ENCODE data around the gene PLA2G6.
A peak's percentile ranks its signal among the peaks of the same experiment; 100 is the strongest.

The PLA2G6 gene

GRCh38 chr22:38228326-38228872 is 46.8 kb upstream of the PLA2G6 start:
- Histone ChIP-seq H3K27me3 (ENCODE audit: insufficient read depth, poor library complexity, severe bottlenecking) (no peaks in the 10 kb centered on the region), H3K9me3 (ENCODE audit: severe bottlenecking) (no peaks in the 10 kb centered on the region), H3K4me1 (ENCODE audit: insufficient read depth, poor library complexity, severe bottlenecking) (peaks cover 17% of the 10 kb centered on the region), H3K27ac (ENCODE audit: poor library complexity, severe bottlenecking) (peak overlapping the region; percentile 94), H3K4me3 (ENCODE audit: severe bottlenecking) (no peak overlapping the region), H3K36me3 (ENCODE audit: low read depth) (peaks cover 68% of the 10 kb centered on the region)
- no peak for TF ChIP-seq CTCF (IDR thresholded peaks at IDR 0.05; ENCODE audit: poor library complexity, severe bottlenecking)
- no peak for DNase-seq (ENCODE audit: low spot score)
- no peak; the same call in 1 of the 3 replicates for ATAC-seq (ENCODE audit: low read depth)

GRCh38 chr22:38226853-38227649 is 45.4 kb upstream of the PLA2G6 start:
- no peak for TF ChIP-seq CTCF (IDR thresholded peaks at IDR 0.05; ENCODE audit: poor library complexity, severe bottlenecking)
- ATAC-seq (ENCODE audit: low read depth) (no peak), DNase-seq (ENCODE audit: low spot score) (peak; percentile 63)
- H3K4me1 ChIP-seq (ENCODE audit: insufficient read depth, poor library complexity, severe bottlenecking): peaks cover 28% of the 10 kb centered on the region
- H3K4me3 ChIP-seq (ENCODE audit: severe bottlenecking): no peak overlapping the region
- H3K27ac ChIP-seq (ENCODE audit: poor library complexity, severe bottlenecking): peak overlapping the region; percentile 94
- H3K27me3 ChIP-seq (ENCODE audit: insufficient read depth, poor library complexity, severe bottlenecking): no peaks in the 10 kb centered on the region
- H3K9me3 ChIP-seq (ENCODE audit: severe bottlenecking): no peaks in the 10 kb centered on the region
- peaks cover 60% of the 10 kb centered on the region for H3K36me3 ChIP-seq (ENCODE audit: low read depth)

- H3K9me3 ChIP-seq (ENCODE audit: severe bottlenecking): no peaks in the 10 kb centered on the region
- DNase-seq (ENCODE audit: low spot score): no peak
- H3K27me3 ChIP-seq (ENCODE audit: insufficient read depth, poor library complexity, severe bottlenecking): no peaks in the 10 kb centered on the region
- TF ChIP-seq CTCF (IDR thresholded peaks at IDR 0.05; ENCODE audit: poor library complexity, severe bottlenecking): peak; percentile 18
- H3K36me3 ChIP-seq (ENCODE audit: low read depth): peaks cover 41% of the 10 kb centered on the region
- no peak overlapping the region for H3K4me3 ChIP-seq (ENCODE audit: severe bottlenecking)
- H3K4me1 ChIP-seq (ENCODE audit: insufficient read depth, poor library complexity, severe bottlenecking): peaks cover 31% of the 10 kb centered on the region
- peak overlapping the region; percentile 77 for H3K27ac ChIP-seq (ENCODE audit: poor library complexity, severe bottlenecking)
- peak; percentile 1; the same call in 1 of the 3 replicates for ATAC-seq (ENCODE audit: low read depth)
Measured at GRCh38 chr22:38223289-38223960, 41.8 kb upstream of the PLA2G6 start.

GRCh38 chr22:38222797-38223119 is 41.1 kb upstream of the PLA2G6 start:
- DNase-seq (ENCODE audit: low spot score): no peak
- H3K4me1 ChIP-seq (ENCODE audit: insufficient read depth, poor library complexity, severe bottlenecking): peaks cover 33% of the 10 kb centered on the region
- H3K27ac ChIP-seq (ENCODE audit: poor library complexity, severe bottlenecking): peak overlapping the region; percentile 77
- H3K9me3 ChIP-seq (ENCODE audit: severe bottlenecking): no peaks in the 10 kb centered on the region
- H3K27me3 ChIP-seq (ENCODE audit: insufficient read depth, poor library complexity, severe bottlenecking): no peaks in the 10 kb centered on the region
- ATAC-seq (ENCODE audit: low read depth): peak; percentile 58
- H3K36me3 ChIP-seq (ENCODE audit: low read depth): peaks cover 35% of the 10 kb centered on the region
- H3K4me3 ChIP-seq (ENCODE audit: severe bottlenecking): no peak overlapping the region
- no peak for TF ChIP-seq CTCF (IDR thresholded peaks at IDR 0.05; ENCODE audit: poor library complexity, severe bottlenecking)
